H9 (cell line): ENCODE data around the gene FHL2. TPM values are rescaled to one million over a fixed set of nuclear protein-coding genes. Genes with fewer than 3 reads are reported as not detected.

Experiments used
- DNase-seq: peaks from one replicate; pipeline ENCODE4 v3.0.0-alpha.2; 2017
- H2AFZ ChIP-seq: one replicate; pipeline ENCODE4 v1.6.1; 2013; ENCODE audit warnings: mild to moderate bottlenecking, low read length, control low read depth, moderate library complexity
- H2AK5ac ChIP-seq: 2 replicates; pipeline ENCODE4 v1.6.1; 2013; ENCODE audit warnings: low read length, control low read depth, mixed read lengths; ENCODE audit not compliant: insufficient read length
- H2BK120ac ChIP-seq: one replicate; pipeline ENCODE4 v1.6.1; 2013; ENCODE audit warnings: low read depth, mild to moderate bottlenecking, low read length, control low read depth, inconsistent platforms; ENCODE audit not compliant: poor library complexity, severe bottlenecking
- H2BK12ac ChIP-seq: 2 replicates; pipeline ENCODE4 v1.6.1; 2013; ENCODE audit warnings: low read length, control low read depth, mixed read lengths, low read depth; ENCODE audit not compliant: insufficient read length
- H2BK15ac ChIP-seq: 2 replicates; pipeline ENCODE4 v1.6.1; 2013; ENCODE audit warnings: low read depth, low read length, control low read depth
- H2BK20ac ChIP-seq: one replicate; pipeline ENCODE4 v1.6.1; 2013; ENCODE audit warnings: low read depth, mild to moderate bottlenecking, low read length, control low read depth, inconsistent platforms; ENCODE audit not compliant: poor library complexity, severe bottlenecking
- H2BK5ac ChIP-seq: 2 replicates; pipeline ENCODE4 v1.6.1; 2013; ENCODE audit warnings: low read length, control low read depth, mixed read lengths; ENCODE audit not compliant: insufficient read length
- H3K14ac ChIP-seq: 2 replicates; pipeline ENCODE4 v1.6.1; 2013; ENCODE audit warnings: low read length, control low read depth; ENCODE audit not compliant: insufficient read depth
- H3K18ac ChIP-seq: 2 replicates; pipeline ENCODE4 v1.6.1; 2013; ENCODE audit warnings: low read depth, mild to moderate bottlenecking, mixed read lengths, low read length, control low read depth; ENCODE audit not compliant: insufficient read length
- H3K23ac ChIP-seq: 2 replicates; pipeline ENCODE4 v1.6.1; 2013; ENCODE audit warnings: low read length, control low read depth, mixed read lengths, low read depth; ENCODE audit not compliant: insufficient read length
- H3K23me2 ChIP-seq: 2 replicates; pipeline ENCODE4 v1.6.1; 2013; ENCODE audit warnings: low read depth, mild to moderate bottlenecking, mixed read lengths, low read length, control low read depth; ENCODE audit not compliant: insufficient read length, poor library complexity, severe bottlenecking
- H3K27ac ChIP-seq: 2 replicates; pipeline ENCODE4 v1.5.1; 2013; ENCODE audit warnings: low read length, control low read depth, mixed read lengths, low read depth; ENCODE audit not compliant: insufficient read length
- H3K27me3 ChIP-seq: 2 replicates; pipeline ENCODE4 v1.6.1; 2013; ENCODE audit warnings: low read length, control low read depth, inconsistent platforms; ENCODE audit not compliant: insufficient read depth
- H3K4ac ChIP-seq: 2 replicates; pipeline ENCODE4 v1.6.1; 2013; ENCODE audit warnings: low read depth, mild to moderate bottlenecking, control low read depth, inconsistent platforms, low read length, moderate library complexity
- H3K4me1 ChIP-seq: 2 replicates; pipeline ENCODE4 v1.6.1; 2013; ENCODE audit warnings: low read length, control low read depth, inconsistent platforms; ENCODE audit not compliant: insufficient read depth
- H3K4me2 ChIP-seq: 2 replicates; pipeline ENCODE4 v1.6.1; 2013; ENCODE audit warnings: low read length, control low read depth, mixed read lengths; ENCODE audit not compliant: insufficient read length, insufficient read depth
- H3K56ac ChIP-seq: 2 replicates; pipeline ENCODE4 v1.6.1; 2013; ENCODE audit warnings: low read depth, mild to moderate bottlenecking, mixed read lengths, low read length, control low read depth; ENCODE audit not compliant: insufficient read length
- H3K79me1 ChIP-seq: 2 replicates; pipeline ENCODE4 v1.6.1; 2013; ENCODE audit warnings: low read depth, mild to moderate bottlenecking, moderate library complexity, low read length, control low read depth, inconsistent platforms; ENCODE audit not compliant: insufficient read depth, poor library complexity, severe bottlenecking
- H3K79me2 ChIP-seq: 2 replicates; pipeline ENCODE4 v1.6.1; 2013; ENCODE audit warnings: low read length, control low read depth, inconsistent platforms; ENCODE audit not compliant: insufficient read depth
- H3K9ac ChIP-seq: 2 replicates; pipeline ENCODE4 v1.6.1; 2013; ENCODE audit warnings: low read length, control low read depth, mixed read lengths; ENCODE audit not compliant: insufficient read length; ENCODE audit errors: extremely low read depth
- H3K9me3 ChIP-seq: one replicate; pipeline ENCODE4 v1.6.1; 2013; ENCODE audit warnings: low read depth, low read length, inconsistent platforms; ENCODE audit not compliant: control insufficient read depth
- H3T11ph ChIP-seq: one replicate; pipeline ENCODE4 v1.6.1; 2013; ENCODE audit warnings: mild to moderate bottlenecking, low read length, control low read depth, inconsistent platforms
- H4K20me1 ChIP-seq: one replicate; pipeline ENCODE4 v1.6.1; 2013; ENCODE audit not compliant: control insufficient read depth, insufficient read length, insufficient read depth
- H4K5ac ChIP-seq: 2 replicates; pipeline ENCODE4 v1.6.1; 2013; ENCODE audit warnings: low read depth, mild to moderate bottlenecking, mixed read lengths, low read length, control low read depth; ENCODE audit not compliant: insufficient read length
- H4K8ac ChIP-seq: replicated peaks from 2 replicates; pipeline ENCODE4 v1.6.1; 2013; ENCODE audit warnings: low read length, control low read depth, mixed read lengths, low read depth; ENCODE audit not compliant: insufficient read length
- H4K91ac ChIP-seq: 2 replicates; pipeline ENCODE4 v1.6.1; 2013; ENCODE audit warnings: low read depth, mild to moderate bottlenecking, moderate library complexity, mixed read lengths, low read length, control low read depth; ENCODE audit not compliant: insufficient read length
- H3K27ac Mint-ChIP-seq, 3 experiments: 2 replicates in 2 of 3; 3 replicates in 1 of 3; pipeline ENCODE4 v1.8.0; 2020 to 2021; ENCODE audit warnings: mixed read lengths in 3 of 3, mild to moderate bottlenecking in 1 of 3, moderate library complexity in 1 of 3
- H3K27me3 Mint-ChIP-seq: 2 replicates; pipeline ENCODE4 v1.8.0; 2021; ENCODE audit warnings: low read depth, mild to moderate bottlenecking, moderate library complexity, mixed read lengths
- H3K36me3 Mint-ChIP-seq, 3 experiments: 2 replicates in 2 of 3; 3 replicates in 1 of 3; pipeline ENCODE4 v1.8.0; 2020 to 2021; ENCODE audit warnings: low read depth in 3 of 3, mixed read lengths in 3 of 3; ENCODE audit not compliant: insufficient read depth in 1 of 3
- H3K4me1 Mint-ChIP-seq, 2 experiments: 2 replicates each; pipeline ENCODE4 v1.8.0; 2020; ENCODE audit warnings: mixed read lengths in 2 of 2
- H3K4me3 Mint-ChIP-seq, 2 experiments: 2 replicates in 1 of 2; 3 replicates in 1 of 2; pipeline ENCODE4 v1.8.0; 2020 to 2021; ENCODE audit warnings: mild to moderate bottlenecking in 2 of 2, mixed read lengths in 2 of 2, moderate library complexity in 1 of 2
- H3K9me3 Mint-ChIP-seq, 2 experiments: 2 replicates in 1 of 2; 3 replicates in 1 of 2; pipeline ENCODE4 v1.8.0; 2020; ENCODE audit warnings: mild to moderate bottlenecking in 2 of 2, mixed read lengths in 2 of 2, moderate library complexity in 1 of 2
- CTCF ChIP-seq: fragments of 200-600 bp; sonication (generic); conservative IDR thresholded peaks from 3 replicates; pipeline ENCODE4 v1.8.0; 2021; ENCODE audit warnings: antibody characterized with exemption, mild to moderate bottlenecking
- WGBS: extraction: QIAGEN DNeasy Blood & Tissue Kit; methylation state at CpG from one replicate; pipeline ENCODE4 v1.1.7; 2013; ENCODE audit warnings: missing lambda C conversion rate, low lambda C conversion rate, mixed read lengths; ENCODE audit not compliant: insufficient read length; ENCODE audit errors: extremely low coverage; 5-methylcytosine and 5-hydroxymethylcytosine counted together
- total RNA-seq: library from RNA; stranded (reverse); gene quantifications from 2 replicates; pipeline ENCODE4 v1.2.1, GENCODE V29; 2021

Gene FHL2
- total RNA-seq, 1 experiment from 2014 or later, result 34.9 TPM

DNA sequence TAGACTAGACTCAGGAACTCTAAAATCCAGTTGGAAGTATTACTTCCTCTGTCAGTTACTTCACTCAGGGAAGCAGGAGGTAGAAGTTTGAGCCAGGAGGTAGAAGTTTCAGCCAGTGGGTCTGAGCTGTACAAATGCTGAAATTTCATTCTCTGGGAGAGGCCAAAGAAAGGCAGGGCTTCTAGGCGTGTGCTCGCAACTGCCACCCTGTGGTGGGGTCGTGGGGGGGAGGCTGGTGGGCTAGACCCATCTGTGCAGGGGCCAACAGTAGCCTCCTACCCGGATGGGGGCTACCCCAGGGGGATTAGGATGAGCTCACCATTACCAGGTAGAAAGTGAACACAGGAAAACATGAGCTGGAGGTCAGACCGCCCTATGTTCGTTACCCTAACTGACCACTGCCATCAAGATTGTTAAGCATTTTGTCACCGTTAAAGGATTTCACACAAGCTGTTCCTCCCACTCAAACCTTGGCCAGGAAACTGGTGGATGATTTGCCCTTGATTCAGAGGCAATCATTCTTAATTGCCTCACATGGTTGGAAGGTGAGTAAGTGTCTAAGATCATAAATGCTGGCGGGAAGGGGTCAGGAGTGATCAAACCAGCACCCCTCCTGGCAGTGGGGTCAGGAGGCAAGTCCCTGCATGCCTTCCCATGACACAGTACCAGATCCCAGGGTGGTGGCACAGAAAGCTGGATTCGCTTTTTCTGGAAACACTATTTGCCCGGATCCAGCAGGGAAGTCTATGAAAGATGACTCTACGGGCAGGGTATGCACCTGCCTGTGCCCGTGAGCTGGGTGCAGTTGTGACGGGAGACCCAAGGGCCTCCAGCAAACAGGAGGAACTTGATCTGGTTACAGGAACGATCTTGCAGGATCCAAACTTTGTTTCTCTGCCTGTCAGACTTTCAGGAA lies 5.2 kb upstream of the FHL2 start:
- Histone ChIP-seq H3K4me1 (peaks cover 2% of the 10 kb centered on the region; the same call in 1 of the 2 replicates), H4K8ac (no peak overlapping the region), H3K23ac (no peak overlapping the region), H3K23me2 (no peaks in the 10 kb centered on the region), H3K9me3 (no peaks in the 10 kb centered on the region), H4K91ac (no peak overlapping the region), H2BK120ac (no peak overlapping the region), H3K56ac (no peak overlapping the region), H3K14ac (no peak overlapping the region), H2BK12ac (no peak overlapping the region), H3K4ac (no peak overlapping the region), H2BK15ac (no peak overlapping the region), H4K20me1 (no peaks in the 10 kb centered on the region), H3K79me1 (no peaks in the 10 kb centered on the region), H2AFZ (no peak overlapping the region), H3K79me2 (no peaks in the 10 kb centered on the region), H2BK5ac (no peak overlapping the region), H2BK20ac (no peak overlapping the region), H2AK5ac (no peak overlapping the region), H3K18ac (no peak overlapping the region), H3K4me2 (no peak overlapping the region), H3K9ac (no peak overlapping the region), H4K5ac (no peak overlapping the region), H3K27me3 (peaks cover 12% of the 10 kb centered on the region; the same call in 1 of the 2 replicates), H3T11ph (no peak overlapping the region), H3K27ac (no peak overlapping the region)
- no CpG with 5 or more reads among the region's 14 CpGs for WGBS
- peak; percentile 57 for TF ChIP-seq CTCF
- Mint-ChIP-seq H3K9me3 (peaks cover 3 to 7% of the 10 kb centered on the region in 2 experiments; a peak in 4 of 5 replicates), H3K27me3 (peaks cover 23% of the 10 kb centered on the region), H3K36me3 (peaks cover 0 to 7% (median 3%) of the 10 kb centered on the region in 3 experiments; a peak in 3 of 7 replicates), H3K4me3 (no peak overlapping the region), H3K27ac (no peak overlapping the region; a peak in 1 of 7 replicates), H3K4me1 (peaks cover 18 to 19% of the 10 kb centered on the region in 2 experiments)
- DNase-seq, result peak; percentile 60
